HPDE6-E6E7 (cell line): ENCODE measurements around the gene TSPEAR.
"Not testable (repeated sequence)": the region's sequence is repeated elsewhere in the genome, so short reads cannot be mapped to it uniquely, and the experiment has no call there.

ENCODE experiments used
- DNase-seq: peaks from one replicate; pipeline ENCODE4 v3.0.0; 2011; ENCODE audit warnings: missing footprints; ENCODE audit errors: extremely low spot score

The TSPEAR gene

DNA sequence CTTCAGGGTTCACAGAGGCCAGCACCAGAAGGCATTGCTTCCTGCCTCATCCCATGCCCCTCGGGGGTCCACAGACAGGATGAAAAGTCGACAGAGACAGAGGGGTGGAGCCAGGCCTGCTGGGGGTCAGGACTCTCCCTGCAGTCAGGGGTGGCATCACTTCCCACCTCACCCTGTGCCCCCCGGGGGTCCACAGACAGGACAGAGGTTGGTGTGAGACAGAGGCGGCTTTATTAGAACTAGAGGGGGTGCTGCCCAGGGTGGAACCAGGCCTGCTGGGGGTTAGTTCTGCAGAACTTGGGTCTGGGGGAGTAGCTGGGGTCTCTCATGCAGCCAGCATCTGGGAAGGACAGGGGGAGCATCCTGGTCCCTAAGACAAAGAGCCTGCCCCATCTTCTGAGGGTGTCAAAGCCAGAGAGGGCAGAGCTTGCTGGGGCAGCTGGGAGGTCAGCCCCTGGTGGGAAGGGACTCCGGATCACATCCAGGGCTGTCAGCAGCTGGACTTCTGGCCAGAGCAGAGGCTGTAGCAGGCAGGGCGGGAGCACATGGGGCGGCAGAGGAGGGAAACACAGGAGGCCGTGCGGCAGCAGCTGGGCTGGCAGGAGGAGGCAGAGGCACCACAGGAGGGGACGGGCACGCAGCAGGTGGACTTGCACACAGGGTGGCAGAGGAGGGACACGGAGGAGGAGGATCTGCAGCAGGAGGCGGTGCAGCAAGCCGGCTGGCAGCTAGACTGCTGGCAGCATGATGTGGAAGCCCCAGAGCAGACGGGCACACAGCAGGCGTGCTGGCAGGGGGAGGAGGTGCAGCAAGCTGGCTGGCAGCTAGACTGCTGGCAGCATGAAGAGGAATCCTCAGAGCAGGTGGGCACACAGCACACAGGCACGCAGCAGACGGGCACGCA lies 120.2 kb downstream of the TSPEAR start:
- not testable (repeated sequence) for DNase-seq

DNA sequence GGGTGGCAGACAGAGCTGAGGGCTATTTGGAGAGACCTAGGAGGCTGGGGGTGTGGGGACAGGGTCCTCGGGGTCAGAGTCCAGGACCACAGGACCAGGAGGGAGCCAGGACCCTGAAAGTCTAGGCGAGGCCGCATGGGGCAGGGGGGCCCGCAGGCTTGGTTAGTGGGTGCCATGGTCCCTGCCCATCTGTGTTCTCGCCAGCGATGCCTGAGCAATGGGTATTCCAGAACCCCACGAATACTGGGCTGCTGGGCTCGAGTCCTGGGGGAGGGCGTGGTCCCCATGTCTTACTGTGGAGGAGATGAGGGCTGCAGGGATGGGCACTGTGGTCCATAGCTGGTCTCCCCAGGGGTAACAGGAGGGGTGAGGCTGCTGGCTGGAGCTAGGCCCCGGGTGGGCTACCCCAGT lies 121.1 kb downstream of the TSPEAR start:
- no peak for DNase-seq

DNA sequence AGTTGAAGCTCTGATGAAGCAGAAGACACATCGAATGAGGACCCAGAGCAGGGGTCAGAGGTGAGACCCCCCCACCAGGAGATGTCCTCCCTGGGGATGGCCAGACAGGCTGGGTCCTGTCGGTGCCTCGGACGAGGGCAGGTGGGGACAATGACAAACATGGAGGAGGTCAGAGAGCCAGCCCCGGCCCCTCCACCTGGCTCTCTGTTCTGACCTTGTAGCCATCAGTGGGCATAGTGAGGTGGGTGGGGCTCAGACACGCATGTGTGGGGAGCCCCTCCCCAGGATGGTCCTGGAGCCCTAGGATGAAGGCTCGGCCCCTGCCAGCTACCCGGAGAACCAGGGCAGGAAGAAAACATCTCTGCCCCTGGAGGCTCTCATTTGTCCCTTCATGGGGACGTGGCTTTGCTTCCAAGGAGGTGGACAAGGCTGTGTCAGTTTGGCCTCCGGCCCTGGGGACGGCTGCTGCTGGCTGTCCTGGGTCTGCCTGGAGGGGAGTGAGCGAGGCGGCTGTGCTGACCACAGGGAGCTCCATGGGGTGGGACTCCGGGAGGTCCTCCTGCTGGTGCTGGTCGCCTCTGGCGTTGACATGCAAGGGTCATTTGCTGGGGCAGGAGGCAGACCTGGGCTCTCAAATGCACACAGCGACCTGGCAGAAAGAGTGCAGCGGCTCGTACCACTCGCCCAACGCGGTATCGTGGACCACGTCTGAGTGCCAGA lies 121.6 kb downstream of the TSPEAR start:
- DNase-seq: no peak

DNA sequence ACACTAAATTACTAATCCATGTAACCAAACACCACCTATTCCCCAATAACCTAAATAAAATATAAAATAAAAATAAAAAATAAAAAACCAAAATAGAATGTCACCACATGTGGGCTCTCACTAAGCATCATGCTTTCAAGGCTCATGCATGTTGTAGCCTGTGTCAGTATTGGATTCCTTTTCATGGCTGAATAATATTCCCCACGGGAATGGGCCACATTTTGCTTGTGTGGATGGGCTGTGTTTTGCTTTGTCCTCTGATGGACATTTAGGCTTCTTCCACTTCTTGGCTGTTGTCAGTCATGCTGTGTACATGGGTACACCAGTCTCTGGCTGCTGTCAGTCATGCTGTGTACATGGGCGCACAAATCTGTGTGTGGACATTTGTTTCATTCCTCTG lies 122.3 kb downstream of the TSPEAR start:
- DNase-seq: no peak

DNA sequence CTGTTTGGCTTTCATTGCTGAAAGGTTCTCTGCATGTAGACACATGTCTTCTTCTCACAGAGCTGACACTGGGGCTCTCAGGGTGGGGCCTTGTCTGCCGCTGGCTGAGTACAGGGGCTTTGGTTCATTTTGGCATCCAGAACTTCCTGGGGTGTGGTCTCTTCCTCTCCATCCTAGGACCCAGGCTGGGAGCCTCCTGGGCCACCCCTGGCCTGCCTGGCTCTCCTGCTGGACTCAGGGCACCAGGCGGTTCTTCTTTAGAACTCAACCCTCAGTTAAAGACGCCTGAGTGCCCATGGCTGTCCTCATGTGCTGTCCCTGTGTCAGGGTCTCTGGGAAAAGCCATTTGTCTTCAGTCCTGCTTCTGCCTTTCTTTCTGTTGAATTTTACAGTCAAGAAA lies 125.5 kb downstream of the TSPEAR start:
- DNase-seq: no peak

DNA sequence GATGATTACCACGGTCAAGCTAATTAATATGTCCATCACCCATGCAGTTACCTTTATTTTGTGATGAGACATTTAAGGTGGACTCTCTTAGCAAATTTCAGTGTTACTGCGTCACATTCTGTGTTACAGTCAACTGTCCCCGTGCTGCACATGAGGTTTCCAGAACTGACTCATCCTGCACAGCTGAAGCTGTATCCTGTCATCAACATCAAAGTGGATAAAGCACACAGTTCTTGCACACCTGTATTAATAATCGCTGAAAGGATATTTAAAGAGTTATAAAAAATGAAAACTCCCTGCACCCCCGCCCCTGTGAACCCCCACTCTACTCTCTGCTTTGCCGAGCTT lies 127.6 kb downstream of the TSPEAR start:
- no peak for DNase-seq

DNA sequence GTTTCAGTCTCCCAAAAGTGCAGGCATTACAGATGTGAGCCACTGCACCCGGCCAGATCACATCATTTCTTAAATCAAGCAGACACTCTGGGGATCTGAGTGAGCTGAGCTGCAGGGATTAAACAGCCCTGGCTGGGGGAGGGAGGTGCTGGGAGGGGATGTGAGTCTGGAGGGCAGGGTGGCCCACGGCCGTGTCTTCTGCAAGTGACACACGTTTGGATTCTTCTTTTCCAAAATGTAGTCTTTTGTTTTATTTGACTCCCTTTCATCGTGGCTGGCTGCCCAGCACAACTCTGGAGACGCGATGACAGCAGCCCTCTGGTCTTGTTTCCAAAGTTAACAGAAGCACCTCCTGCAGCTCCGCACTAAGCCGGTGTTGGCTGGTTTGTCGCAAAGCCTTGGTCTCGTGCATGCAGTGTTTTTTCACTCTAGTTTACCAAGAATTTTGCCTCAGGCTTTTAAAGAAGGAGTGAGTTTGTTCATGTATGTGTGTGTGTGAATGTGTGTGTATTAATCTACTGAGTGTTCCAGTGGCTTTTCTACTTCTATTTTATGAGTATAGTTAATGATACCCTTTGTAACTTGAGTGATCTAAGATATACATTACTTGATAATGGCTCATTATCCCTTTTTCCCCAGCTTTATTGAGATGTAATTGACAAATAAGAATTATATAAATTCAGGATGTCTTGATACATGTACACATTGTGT lies 128.1 kb downstream of the TSPEAR start:
- DNase-seq: no peak

DNA sequence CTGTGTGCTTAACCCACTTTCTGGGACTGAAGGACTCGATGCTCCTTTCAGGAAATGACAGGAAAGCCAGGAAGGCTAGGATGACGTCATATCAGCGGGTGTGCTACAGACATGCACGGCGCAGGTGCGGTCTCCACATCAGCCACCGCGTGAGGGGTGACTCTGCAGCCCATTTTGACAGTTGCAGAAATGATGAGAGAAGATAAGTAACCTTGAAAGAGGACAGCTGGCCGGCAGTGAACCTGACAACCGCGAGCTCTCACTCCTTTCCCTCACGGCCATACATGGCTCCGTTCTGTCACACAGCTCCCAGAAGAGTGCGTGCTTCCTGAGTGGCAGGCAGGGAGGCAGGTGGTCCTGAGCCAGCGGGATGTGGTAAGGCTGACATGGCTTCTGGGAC lies 129.3 kb downstream of the TSPEAR start:
- no peak for DNase-seq

DNA sequence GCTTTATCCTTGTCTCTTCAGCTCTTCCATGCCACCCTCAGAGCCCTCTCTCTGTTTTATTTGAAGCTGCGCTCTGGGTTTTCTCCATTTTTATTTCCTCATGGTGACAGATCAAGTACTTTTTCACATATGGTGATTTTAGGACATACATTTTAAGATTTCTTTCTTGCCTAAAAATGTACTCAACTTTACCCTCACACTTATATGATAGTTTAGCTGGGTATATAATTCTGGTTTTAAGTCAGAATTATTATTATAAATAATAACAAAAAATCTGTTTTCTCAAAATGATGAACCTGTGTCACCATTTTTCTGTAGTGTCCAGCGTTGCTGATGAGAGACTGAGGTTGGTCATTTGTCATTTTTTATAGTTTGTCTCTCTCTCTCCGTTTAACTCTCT lies 130.2 kb downstream of the TSPEAR start:
- no peak for DNase-seq

DNA sequence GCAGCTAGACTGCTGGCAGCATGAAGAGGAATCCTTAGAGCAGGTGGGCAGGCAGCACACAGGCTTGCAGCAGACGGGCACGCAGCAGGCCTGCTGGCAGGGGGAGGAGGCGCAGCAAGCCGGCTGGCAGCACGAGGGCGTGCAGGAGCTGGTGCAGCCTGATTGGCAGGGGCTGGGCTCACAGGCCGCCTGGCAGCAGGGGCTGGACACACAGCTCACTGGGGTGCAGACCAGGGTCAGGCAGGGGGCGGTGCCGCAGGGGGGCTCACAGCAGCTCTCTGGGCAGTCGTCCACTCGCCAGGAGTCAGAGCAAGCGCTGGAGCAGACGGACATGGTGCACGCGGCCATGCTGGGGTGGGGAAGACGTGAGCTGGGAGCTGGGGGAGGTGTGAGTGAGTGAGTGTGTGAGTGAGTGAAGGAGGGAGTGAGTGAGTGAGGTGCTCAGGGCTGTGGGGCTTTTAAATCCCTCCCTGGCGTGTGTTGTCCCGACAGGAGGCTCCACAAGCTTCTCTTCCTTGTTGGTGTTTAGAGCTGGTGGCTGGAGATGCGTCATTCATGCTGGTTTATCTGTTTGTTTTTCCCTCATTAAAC lies 131.0 kb downstream of the TSPEAR start, which contains the start of gene KRTAP10-5:
Gene KRTAP10-5, minus strand, starts transcription at position 374 of the 591 bp plus-strand sequence. Its CDS starts 26 bp downstream, at position 348.
- DNase-seq: not testable (repeated sequence)

DNA sequence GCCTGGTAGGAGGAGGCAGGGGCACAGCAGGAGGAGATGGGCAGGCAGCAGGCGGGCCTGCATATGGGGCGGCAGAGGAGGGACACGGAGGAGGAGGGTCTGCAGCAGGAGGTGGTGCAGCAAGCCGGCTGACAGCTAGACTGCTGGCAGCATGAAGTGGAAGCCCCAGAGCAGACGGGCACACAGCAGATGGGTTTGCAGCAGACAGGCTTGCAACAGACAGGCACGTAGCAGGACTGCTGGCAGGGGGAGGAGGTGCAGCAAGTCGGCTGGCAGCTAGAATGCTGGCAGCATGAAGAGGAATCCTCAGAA lies 131.6 kb downstream of the TSPEAR start:
- DNase-seq: no peak

DNA sequence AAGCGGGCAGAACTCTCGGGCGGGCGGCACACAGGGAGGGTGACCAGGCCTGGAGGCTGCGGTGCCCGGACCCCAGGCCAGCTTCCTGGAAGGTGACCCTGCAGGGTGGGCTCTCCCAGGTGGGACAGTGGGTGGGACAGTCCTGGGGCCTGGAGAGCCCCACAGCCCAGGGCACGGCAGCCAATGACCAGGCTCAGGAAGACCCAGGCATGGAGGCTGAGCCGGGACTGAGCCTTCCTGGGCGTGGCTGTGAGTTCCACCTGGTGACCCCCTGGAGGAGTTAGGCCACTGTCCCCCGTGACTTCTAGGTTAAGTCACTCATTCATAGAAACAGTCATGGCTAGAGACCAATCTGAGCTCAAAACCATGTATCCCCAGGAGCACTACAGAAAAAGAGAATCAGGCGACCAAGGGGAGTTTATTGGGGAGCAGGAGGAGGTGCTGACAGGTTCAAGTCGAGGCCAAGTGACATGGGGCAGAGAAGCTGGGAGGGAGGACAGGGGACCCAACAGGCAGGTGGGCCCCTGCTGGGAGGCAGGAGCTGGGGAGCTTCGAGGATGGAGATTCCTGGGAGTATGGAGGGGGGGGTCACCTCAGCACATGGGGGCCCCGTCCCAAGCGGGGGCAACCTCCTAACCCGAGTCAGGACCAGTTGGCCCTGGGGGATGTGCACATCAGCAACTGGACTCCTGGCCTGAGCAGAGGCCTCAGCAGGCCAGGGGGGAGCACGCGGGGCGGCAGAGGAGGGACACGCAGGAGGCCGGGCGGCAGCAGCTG lies 132.1 kb downstream of the TSPEAR start:
- DNase-seq: no peak

DNA sequence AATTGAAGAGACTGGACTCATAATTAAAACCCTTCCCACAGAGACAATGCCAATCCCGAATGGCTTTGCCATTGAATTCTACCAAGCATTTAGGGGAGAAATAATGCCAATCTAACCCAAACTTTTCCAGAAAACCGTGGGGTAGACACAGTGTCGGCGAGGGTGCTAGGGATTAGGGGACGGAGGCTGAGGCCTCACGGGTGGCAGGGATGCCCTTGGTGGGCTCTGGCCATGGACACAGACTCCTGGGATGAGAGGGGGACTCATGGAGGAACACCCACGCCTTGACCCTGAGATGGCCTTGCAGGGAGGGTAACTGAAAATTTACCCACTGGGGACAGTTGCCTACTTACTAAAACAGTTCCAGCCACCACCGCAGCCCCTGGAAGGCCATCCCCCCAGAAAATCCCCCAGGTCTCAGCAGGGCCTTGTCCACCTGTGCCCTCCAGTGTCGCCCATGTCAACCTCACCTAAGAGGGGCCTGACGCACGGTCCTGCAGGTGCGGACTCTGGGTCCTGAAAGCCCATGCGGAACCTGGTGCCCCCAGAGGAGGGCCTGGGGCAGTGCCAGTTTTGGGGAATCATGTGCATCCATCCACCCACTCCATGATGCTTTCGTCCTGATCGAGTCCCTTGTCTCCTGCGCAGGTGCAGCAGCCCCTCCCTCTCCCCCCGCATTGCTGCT lies 132.9 kb downstream of the TSPEAR start:
- DNase-seq: no peak

DNA sequence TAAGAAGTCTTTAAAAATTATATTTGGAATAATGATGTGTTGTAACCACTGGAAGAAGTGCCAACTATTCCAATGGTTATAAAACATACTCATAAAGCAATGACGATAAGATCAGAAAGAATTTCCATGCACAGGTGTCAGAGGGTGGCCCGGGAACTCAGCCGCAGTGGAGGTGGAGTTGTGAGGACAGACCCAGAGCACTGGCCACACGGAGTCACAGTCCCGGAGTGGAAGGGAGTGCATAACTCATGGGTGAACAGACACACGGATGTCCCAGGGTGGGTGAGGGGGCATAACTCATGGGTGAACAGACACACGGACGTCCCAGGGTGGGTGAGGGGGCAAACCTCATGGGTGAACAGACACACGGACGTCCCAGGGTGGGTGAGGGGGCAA lies 135.3 kb downstream of the TSPEAR start:
- no peak for DNase-seq

DNA sequence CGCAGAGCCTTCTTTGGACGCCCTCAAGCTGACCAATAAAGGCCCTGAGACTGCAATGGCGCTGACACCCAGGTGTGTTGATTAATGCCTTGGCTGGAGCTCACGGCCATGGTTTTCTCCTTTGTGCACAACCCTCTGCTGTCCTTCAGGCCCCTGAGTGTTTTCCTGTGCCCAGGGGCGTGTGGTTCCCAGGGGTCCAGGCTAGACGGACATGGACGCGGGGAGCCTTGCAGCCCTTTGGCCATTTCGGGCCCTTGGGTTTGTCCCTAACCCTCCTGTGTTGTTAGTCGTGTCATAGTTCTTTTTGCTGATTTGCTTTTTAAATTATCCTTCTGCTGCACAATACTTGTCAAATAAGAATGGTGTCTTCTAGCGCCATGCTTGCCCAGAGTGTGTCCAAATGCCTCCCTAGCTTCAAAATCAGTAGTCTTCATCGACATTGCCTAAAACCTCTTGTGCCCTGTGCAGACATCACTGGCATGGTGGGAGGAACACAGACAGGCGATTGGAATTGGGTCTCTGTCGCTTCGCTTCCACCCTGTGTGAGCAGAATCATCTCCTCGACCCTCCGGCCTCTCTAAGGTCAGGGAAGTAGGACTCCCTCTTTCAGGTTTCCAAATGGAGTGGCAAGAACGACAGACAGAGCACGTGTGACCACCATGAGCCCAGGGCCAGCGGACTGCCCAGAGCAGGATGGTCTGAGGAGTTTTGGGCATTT lies 135.9 kb downstream of the TSPEAR start:
- no peak for DNase-seq

DNA sequence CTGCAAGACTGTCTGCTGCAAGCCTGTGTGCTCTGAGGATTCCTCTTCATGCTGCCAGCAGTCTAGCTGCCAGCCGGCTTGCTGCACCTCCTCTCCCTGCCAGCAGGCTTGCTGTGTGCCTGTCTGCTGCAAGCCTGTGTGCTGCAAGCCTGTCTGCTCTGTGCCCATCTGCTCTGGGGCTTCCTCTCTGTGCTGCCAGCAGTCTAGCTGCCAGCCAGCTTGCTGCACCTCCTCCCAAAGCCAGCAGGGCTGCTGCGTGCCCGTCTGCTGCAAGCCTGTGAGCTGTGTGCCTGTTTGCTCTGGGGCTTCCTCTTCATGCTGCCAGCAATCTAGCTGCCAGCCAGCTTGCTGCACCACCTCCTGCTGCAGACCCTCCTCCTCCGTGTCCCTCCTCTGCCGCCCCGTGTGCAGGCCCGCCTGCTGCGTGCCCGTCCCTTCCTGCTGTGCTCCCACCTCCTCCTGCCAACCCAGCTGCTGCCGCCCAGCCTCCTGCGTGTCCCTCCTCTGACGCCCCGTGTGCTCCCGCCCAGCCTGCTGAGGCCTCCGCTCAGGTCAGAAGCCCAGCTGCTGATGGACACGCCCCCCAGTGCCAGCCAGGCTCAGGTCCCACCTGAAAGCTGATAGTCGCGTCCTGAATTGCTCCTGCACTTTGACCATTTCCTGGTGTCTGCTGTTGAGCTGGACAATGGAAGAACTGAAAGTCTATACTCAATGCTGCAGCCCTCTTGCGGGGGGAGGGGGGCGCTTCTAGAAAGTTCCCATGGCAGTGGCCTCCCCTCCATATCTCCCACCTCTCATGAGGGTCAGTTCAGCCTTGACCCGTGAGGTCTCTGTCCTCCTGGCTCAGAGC lies 136.7 kb downstream of the TSPEAR start:
- no peak for DNase-seq

DNA sequence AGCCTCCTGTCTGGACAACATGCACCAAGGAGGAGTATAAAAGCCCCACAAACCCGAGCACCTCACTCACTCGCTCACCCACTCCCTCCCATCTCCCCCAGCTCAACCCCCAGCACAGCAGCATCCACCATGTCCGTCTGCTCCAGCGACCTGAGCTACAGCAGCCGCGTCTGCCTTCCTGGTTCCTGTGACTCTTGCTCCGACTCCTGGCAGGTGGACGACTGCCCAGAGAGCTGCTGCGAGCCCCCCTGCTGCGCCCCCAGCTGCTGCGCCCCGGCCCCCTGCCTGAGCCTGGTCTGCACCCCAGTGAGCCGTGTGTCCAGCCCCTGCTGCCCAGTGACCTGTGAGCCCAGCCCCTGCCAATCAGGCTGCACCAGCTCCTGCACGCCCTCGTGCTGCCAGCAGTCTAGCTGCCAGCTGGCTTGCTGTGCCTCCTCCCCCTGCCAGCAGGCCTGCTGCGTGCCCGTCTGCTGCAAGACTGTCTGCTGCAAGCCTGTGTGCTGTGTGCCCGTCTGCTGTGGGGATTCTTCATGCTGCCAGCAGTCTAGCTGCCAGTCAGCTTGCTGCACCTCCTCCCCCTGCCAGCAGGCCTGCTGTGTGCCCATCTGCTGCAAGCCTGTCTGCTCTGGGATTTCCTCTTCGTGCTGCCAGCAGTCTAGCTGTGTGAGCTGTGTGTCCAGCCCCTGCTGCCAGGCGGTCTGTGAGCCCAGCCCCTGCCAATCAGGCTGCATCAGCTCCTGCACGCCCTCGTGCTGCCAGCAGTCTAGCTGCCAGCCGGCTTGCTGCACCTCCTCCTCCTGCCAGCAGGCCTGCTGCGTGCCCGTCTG lies 137.5 kb downstream of the TSPEAR start, which contains the start of gene KRTAP10-4:
Gene KRTAP10-4, plus strand, starts transcription at position 100 of the 827 bp plus-strand sequence. Its CDS starts 30 bp downstream, at position 130.
- DNase-seq: not testable (repeated sequence)

DNA sequence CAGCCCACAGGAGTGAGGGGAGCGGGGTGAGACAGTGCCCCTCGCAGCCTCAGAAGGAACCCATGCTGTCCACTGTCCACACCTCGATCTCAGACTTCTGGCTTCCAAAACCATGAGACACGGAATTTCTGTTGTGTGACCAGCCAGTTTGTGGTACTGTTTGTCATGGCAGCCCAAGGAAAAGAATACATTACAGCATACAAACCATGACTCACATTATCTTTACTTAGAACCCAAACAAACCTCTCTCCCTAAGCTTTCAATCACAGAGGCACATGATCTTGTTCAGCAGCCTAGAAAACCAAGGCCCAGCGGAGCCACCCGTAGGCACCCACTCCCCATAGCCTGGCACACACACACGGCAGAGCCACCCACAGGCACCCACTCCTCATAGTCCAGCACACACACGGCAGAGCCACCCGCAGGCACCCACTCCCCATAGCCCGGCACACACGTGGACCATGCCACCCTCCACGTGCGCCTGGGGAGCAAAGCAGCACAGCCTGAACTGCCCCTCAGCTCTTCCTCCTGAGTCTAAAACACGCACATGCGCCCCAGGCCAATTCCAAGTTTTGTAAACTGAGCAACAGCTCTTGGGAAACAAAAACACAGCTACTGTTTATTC lies 138.3 kb downstream of the TSPEAR start:
- DNase-seq: no peak
